Measurements from ENCODE around the gene TAF11L3. TPM values are rescaled to one million over a fixed set of nuclear protein-coding genes. Genes with fewer than 3 reads are reported as not detected.
"Not testable (repeated sequence)": the region's sequence is repeated elsewhere in the genome, so short reads cannot be mapped to it uniquely, and the experiment has no call there.

The TAF11L3 gene
- not detected for total RNA-seq (ENCODE audit: insufficient read depth, low replicate concordance)

DNA sequence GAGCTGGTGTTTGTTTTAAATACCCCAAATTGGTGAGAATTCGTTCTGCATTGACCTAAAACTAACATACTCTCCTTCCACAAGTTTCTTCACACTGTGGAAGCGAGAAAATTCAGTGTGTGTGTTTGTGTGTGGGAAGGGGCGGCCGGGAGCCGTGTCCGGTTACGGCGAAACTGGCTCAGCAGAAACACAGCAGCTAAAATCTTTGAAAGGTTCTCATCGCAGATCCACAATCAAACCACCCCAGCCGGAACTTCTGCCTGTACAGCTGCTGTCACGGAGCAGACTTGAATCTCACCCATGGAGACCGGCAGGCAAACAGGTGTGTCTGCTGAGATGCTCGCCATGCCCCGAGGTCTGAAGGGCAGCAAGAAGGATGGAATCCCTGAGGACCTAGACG lies at the start of gene TAF11L3:
TAF11L3 (plus strand) TSS at position 301 of the 400 bp plus-strand sequence.
- DNase-seq (ENCODE audit: low spot score) = not testable (repeated sequence)

DNA sequence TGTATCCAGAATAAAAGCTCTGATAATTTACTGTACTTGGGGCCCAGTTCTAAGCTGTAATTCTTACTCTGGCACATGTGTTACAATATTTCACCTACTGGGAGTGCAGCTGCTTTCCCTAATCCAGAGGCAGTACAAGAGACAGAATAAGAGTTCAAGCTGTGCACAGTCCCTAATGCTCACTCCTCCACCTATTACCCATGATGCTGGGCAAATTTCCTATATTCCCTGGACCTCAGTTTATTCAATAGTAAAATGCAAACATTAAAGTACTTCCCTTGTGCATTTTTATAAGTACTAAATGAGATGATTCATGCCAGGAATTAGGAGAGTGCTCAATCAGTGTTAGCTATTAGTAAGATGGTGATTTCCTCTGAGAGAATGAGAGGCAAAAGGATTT lies 48.1 kb upstream of the TAF11L3 start:
- peak; percentile 50 for DNase-seq (ENCODE audit: low spot score)

DNA sequence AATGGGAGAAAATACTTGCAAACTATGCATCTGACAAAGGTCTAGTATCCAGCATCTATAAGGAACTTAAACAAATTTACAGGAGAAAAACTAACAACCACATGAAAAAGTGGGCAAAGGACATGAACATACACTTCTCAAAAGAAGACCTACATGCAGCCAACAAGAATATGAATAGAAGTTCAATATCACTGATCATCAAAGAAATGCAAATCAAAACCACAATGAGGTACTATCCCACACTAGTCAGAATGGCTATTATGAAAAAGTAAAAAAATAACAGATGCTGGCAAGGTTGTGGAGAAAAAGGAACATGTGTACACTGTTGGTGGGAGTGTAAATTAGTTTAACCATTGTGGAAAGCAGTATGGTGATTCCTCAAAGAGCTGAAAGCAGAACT lies 43.1 kb upstream of the TAF11L3 start:
- DNase-seq (ENCODE audit: low spot score) = not testable (repeated sequence)

DNA sequence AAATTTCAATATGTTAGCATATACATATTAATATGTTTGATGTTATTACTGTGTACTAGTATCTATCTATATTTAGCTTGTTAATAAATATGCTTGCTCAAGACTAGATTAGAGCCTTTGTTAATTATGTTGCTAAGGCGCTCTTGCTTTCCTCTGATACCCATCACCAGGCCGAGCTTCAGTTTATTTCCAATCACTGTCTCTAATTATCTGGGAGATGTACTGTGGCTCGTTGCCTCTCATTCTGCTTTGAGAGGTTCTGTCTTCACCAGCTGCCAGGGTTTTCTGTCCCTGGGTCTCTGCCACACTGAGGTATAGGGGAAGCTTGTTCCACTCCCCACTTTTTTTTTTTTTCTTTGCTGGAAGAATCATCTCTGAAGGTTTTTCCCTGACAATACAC lies 41.1 kb upstream of the TAF11L3 start:
- no peak for DNase-seq (ENCODE audit: low spot score)

DNA sequence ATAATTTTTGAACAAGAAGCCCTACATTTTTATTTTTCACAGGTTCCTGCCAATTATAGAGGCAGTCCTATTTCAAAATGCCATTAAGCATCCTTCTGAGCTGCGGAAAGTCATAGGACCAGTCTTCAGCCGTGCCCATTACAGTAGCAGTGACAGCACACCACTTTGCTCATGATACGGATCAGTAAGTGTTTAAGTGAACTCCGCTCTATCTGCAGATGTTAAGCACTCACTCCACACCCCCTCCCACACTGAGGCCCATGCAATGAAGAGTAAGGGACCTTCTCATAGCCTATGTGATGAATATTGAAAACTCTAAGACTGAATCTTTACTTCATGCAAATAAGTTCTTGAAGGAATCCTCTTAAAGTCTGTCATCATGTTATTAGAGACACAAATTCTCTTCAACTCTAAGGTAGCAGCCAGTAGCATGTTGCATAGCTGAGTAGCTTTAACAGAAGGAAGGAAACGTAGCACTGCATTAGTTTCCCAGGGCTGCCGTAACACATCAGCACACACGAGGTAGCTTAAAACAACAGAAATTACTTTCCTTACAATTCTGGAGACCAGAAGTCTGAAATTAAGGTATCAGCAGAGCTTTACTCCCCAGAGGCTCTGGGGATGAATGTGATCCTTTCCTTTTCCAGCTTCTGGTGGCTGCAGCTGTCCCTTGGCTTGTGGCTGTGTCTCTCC lies 40.4 kb upstream of the TAF11L3 start:
- DNase-seq (ENCODE audit: low spot score) = no peak

DNA sequence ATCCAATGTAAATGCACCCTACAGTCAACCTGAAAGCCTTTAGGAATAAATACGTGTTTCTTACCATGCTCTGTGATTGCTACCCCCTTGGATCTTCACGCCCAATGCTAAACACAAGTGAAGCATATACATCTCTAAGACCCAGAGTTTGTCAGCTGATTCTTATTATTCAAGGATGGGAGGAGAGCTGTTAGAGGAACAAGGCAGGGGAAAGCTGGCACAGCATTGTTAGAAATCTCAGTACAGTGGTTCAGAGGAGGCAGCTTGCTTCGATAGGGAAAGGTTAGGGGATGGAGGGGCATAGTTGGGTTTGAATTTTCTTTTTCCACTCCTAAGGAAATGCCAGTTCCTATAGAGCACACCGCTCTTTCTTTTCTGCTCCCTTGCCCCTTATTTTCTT lies 36.8 kb upstream of the TAF11L3 start:
- DNase-seq (ENCODE audit: low spot score) = no peak

DNA sequence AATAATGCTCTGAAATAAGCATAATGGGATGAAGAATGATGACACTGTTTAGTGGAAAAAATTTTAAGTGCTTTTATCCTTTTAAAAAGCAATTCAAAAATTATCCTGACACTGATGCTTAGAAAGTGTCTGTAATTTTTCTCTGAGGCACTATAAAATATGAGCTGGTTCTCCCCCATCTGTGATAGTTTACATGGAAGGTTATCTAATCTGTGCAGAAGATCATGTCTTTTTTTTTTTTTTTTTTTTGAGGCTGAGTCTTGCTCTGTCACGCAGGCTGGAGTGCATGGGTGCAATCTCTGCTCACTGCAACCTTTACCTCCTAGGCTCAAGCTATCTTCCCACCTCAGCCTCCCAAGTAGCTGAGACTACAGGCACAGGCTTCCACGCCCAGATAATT lies 35.4 kb upstream of the TAF11L3 start:
- no peak for DNase-seq (ENCODE audit: low spot score)

DNA sequence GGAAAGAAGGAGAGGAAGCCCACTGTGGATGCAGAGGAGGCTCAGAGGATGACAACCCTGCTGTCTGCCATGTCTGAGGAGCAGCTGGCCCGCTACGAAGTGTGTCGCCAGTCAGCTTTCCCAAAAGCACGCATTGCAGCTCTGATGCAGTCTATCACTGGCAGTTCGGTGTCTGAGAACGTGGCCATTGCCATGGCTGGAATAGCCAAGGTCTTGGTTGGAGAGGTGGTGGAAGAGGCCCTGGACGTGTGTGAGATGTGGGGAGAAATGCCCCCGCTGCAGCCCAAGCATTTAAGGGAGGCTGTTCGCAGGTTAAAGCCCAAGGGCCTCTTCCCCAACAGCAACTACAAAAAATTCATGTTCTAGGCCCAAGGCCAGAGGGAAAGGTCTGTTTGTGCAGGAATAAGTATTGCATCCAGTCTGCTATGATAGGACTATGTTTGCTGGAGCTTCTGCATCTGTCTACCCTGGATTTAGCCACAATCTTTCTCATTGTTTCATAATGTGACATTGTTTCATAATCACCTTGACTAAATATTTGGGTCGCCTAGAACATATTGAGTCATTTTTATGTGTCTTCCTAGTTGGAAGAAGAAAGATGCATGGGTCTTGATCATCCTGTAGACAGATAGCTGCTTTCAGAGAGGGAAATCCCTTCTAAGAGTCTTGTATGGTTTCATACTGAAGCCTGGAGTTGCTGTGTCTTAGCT lies 31.5 kb upstream of the TAF11L3 start:
- DNase-seq (ENCODE audit: low spot score) = not testable (repeated sequence)

DNA sequence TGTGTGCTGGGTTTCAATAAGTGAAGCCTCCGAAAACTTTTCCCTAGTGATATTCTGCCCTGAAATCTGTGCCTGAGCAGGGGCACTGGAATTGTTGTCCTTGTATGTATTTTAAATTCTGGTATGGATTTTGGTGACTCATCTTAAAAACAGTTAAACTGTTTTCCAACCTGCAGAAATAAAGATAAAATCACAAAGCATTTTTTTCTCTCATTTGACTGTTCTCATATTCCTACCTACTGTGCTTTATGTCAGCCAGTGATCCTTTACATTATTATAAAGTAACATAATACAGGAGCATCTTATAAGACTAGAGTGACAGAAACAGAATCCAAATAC lies 31.0 kb upstream of the TAF11L3 start:
- DNase-seq (ENCODE audit: low spot score) = no peak

DNA sequence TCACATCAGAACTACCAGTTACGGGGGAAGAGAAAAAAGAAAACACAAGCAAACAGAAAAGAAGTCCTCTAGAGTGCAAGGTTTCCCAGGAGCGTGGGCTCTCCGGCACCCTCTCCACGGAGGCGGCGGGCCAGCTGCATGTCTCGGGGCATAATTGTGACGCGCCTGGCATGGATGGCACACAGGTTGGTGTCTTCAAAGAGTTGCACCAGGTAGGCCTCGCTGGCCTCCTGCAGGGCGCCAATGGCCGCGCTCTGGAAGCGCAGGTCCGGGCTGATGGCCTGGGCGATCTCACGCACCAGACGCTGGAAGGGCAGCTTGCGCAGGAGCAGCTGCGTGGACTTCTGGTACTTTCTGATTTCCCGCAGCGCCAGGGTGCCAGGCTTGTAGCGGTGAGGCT lies 26.9 kb upstream of the TAF11L3 start:
- not testable (repeated sequence) for DNase-seq (ENCODE audit: low spot score)

DNA sequence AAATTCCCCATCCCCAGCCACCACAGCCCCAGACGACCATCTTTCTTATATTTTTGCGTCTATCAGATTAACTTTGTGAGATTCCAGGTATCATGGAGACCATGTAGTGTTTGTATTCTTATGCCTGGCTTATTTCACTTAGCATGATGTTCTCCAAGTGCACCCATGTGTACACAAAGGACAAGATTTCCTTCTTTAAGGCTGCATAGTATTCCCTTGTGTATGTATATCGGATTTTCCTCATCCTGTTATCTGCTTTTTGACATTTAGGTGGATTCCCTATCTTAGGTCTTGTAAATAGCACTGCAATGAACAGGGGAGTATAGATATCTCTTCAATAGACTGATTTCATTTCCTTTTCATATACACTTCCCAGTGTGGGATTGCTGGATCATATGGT lies 25.4 kb upstream of the TAF11L3 start:
- DNase-seq (ENCODE audit: low spot score) = no peak

DNA sequence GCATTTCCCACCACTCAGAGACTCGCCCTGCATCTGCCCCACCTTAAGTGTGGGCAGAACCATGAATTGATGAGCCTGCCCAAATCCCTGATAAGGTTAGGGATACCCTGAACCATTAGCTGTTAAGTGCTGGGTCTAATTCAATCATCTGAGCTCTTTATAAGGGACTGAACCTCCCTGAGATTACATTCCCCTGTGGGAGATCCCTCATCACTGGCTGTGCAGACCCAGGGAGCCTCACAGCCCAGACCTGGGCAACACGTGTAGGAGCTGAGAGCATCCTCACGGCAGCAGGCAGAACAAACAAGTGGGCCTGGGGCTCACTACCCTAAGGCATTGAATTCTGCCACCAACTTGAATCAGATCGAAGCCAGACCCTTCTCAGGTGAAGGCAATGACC lies 20.7 kb upstream of the TAF11L3 start:
- no peak for DNase-seq (ENCODE audit: low spot score)

DNA sequence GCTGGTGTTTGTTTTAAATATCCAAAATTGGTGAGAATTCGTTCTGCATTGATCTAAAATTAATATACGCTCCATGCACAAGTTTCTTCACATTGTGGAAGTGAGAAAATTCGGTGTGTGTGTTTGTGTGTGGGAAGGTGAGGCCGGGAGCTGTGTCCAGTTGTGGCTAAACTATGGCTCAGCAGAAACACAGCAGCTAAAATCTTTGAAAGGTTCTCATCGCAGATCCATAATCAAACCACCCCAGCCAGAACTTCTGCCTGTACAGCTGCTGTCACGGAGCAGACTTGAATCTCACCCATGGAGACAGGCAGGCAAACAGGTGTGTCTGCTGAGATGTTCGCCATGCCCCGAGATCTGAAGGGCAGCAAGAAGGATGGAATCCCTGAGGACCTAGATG lies 20.2 kb upstream of the TAF11L3 start, which contains the start of gene TAF11L2:
TAF11L2 (plus strand) TSS at position 301 of the 400 bp plus-strand sequence.
- not testable (repeated sequence) for DNase-seq (ENCODE audit: low spot score)

DNA sequence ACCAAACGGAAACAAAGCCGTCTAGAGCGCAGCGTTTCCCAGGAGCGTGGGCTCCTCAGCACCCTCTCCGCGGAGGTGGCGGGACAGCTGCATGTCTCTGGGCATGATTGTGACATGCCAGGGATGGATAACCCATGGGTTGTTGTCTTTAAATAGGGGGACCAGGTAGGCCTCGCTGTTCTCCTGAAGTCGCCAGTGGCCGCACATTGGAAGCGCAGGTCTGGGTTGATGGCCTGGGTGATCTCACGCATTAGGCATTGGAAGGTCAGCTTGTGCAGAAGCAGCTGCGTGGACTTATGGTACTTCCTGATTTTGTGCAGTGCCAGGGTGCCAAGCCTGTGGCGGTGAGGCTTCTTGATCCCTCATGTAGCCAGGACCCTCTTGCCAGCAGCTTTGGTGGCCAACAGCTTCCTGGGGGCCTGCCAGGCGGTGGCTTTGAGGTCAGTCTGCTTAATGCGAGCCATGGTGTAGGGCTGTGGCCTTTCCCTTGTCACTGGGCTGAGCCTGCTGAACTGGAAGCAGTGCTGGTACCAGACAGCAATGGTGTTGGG lies 6.3 kb upstream of the TAF11L3 start:
- DNase-seq (ENCODE audit: low spot score) = no peak

DNA sequence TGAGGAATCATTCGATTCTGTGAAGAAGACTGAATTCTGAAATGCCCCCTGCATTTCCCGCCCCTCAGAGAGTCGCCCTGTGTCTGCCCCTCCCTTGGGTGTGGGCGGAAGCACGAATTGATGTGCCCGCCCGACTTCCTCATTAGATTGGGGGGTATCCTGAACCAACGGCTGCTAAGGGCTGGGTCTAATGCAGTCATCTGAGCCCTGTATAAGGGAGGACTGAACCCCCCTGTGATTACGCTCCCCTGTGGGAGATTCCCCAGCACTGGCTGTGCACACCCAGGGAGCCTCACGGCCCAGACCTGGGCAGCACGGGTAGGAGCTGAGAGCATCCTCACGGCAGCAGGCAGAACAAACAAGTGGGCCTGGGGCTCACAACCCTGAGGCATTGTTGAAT lies 641 bp upstream of the TAF11L3 start:
- DNase-seq (ENCODE audit: low spot score) = not testable (repeated sequence)

DNA sequence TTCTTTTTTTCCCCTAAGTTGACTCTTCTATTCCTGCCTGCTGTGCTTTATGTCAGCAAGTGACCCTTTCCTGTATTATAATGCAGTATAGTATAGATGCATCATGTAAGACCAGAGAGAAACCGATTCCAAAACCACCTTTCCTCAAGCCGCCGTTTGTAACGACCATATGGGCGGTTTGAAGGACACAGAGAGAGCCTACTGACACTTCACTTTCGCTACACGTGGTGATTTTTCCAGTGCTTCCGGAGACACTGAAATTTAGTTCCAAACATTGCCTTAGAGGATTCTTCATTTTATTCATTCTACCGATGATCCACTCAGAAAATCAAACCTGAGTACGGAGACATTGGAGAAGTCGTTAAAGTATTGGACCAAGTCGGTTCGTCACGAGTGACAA lies 1.3 kb downstream of the TAF11L3 start:
- DNase-seq (ENCODE audit: low spot score) = not testable (repeated sequence)

DNA sequence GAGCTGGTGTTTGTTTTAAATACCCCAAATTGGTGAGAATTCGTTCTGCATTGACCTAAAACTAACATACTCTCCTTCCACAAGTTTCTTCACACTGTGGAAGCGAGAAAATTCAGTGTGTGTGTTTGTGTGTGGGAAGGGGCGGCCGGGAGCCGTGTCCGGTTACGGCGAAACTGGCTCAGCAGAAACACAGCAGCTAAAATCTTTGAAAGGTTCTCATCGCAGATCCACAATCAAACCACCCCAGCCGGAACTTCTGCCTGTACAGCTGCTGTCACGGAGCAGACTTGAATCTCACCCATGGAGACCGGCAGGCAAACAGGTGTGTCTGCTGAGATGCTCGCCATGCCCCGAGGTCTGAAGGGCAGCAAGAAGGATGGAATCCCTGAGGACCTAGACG lies 3.3 kb downstream of the TAF11L3 start, which contains the start of gene TAF11L4:
TAF11L4 (plus strand) TSS at position 301 of the 400 bp plus-strand sequence.
- DNase-seq (ENCODE audit: low spot score) = not testable (repeated sequence)

DNA sequence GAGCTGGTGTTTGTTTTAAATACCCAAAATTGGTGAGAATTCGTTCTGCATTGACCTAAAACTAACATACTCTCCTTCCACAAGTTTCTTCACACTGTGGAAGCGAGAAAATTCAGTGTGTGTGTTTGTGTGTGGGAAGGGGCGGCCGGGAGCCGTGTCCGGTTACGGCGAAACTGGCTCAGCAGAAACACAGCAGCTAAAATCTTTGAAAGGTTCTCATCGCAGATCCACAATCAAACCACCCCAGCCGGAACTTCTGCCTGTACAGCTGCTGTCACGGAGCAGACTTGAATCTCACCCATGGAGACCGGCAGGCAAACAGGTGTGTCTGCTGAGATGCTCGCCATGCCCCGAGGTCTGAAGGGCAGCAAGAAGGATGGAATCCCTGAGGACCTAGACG lies 6.8 kb downstream of the TAF11L3 start, which contains the start of gene TAF11L5:
TAF11L5 (plus strand) TSS at position 301 of the 400 bp plus-strand sequence.
- not testable (repeated sequence) for DNase-seq (ENCODE audit: low spot score)

DNA sequence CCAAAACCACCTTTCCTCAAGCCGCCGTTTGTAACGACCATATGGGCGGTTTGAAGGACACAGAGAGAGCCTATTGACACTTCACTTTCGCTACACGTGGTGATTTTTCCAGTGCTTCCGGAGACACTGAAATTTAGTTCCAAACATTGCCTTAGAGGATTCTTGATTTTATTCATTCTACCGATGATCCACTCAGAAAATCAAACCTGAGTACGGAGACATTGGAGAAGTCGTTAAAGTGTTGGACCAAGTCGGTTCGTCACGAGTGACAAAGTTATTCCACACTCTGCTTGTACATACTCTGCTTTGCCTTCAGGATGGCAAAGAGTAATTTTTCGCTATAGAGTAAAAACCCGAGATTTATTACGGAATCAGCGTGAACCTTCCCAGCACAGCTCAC lies 8.3 kb downstream of the TAF11L3 start:
- DNase-seq (ENCODE audit: low spot score) = not testable (repeated sequence)

DNA sequence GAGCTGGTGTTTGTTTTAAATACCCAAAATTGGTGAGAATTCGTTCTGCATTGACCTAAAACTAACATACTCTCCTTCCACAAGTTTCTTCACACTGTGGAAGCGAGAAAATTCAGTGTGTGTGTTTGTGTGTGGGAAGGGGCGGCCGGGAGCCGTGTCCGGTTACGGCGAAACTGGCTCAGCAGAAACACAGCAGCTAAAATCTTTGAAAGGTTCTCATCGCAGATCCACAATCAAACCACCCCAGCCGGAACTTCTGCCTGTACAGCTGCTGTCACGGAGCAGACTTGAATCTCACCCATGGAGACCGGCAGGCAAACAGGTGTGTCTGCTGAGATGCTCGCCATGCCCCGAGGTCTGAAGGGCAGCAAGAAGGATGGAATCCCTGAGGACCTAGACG lies 10.2 kb downstream of the TAF11L3 start, which contains the start of gene TAF11L6:
TAF11L6 (plus strand) TSS at position 301 of the 400 bp plus-strand sequence.
- not testable (repeated sequence) for DNase-seq (ENCODE audit: low spot score)

Measured in umbilical cord (tissue), 2 donors.